NB4 (cell line): ENCODE measurements around the gene NDST1.

Experiments used
- DNase-seq: peaks from one replicate; pipeline ENCODE4 v3.0.0; 2010; ENCODE audit warnings: low read depth
- H3K4me3 ChIP-seq: one replicate; pipeline ENCODE4 v1.5.1; 2011; ENCODE audit warnings: mild to moderate bottlenecking, low read depth, low read length, moderate library complexity
- CTCF ChIP-seq: IDR thresholded peaks from one replicate; pipeline ENCODE4 v1.5.1; 2012; ENCODE audit warnings: low read depth, low read length
- MAX ChIP-seq: IDR thresholded peaks from 2 replicates; pipeline ENCODE4 v1.6.1; 2011; ENCODE audit warnings: low read depth, low read length
- MYC ChIP-seq: IDR thresholded peaks from 2 replicates; pipeline ENCODE4 v1.6.1; 2011; ENCODE audit warnings: low read depth, low read length
- POLR2A ChIP-seq: IDR thresholded peaks from 2 replicates; pipeline ENCODE4 v1.6.1; 2011; ENCODE audit warnings: mild to moderate bottlenecking; ENCODE audit not compliant: insufficient read length; ENCODE audit errors: extremely low read depth

The NDST1 gene

DNA sequence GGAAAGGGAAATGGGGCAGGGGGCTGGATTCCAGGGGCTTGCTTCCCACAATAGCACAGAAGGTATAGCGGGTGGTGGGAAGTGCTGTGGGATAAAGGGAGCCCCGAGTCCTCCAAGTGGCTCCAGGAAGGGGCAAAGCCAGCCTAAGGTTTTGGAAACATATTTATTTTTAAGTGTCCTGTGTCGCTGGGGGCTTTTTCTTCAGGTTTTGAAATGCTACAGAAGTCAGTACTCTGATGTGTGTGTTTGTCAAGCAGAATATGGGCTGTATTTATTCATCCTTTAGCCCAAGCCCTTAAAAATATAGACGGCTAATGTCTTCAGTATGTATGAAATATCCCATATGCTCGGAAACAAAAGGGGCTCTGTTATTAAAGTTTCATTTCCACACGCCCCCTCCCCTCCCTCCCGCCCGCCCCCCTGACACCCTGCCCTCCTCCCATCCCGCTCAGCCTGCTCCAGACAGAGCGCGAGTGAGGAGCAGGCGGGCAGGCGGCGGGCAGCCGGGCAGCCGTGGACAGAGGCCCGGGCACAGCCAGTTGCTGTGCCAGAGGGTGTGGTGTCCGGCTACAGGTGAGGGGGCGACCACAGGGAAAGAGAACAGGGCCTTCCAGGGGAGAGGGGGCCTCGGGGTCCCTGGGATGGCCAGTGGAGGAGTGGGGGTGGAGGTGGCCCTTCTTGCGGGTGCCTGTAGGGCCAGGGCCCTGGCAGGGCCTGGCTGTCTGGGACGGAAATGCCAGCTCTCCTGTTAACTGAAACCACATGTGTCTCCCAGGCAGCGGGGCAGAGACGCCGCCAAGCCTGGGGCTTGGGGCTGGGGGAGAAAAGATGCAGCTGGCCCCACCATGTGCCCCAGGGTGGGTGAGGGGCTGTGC is 92.9 kb downstream of the NDST1 start:
- TF ChIP-seq POLR2A, result no peak
- no peak for TF ChIP-seq CTCF
- TF ChIP-seq MYC, result no peak
- no peak for TF ChIP-seq MAX
- no peak overlapping the region for H3K4me3 ChIP-seq
- DNase-seq, result no peak

DNA sequence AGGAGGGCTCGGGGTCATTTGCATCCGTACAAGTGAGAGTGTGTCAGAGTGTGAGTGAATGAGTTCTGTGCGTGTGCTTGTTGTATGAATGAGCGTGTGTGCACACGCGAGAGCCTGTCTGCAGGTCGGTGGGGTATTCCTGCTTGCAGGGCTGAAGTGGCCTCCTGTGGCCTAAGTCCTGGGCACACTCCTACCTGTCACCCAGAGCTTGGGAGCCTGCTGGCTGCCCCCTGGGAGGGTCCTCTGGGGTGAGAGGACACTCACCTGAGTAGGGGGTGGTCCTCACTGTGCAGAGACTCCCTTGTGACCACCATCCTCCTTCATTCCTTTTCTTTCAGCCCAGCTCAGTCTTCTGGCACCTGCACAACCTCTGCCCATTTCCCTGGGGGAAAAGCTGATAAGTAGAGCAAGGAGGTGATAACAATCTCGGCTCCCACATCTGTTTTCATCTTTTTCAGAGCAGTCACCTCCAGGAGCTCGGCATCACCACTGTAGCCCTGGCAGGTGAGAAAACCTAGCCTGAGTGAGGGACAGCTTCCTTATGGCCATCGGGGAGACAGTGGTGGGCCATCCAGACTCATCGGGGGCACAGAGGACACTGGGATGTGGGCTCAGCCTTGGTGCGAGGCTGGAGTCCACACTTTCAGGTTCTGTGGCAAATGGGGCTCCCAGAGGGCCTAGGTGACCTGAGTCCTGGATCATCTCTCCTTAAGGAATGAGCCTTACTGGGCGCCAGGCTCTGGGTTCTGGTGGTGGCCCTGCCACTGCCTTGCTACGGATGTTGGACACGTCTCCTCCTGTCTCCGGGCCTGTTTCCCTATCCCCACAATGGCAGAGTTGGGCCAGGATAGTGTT is 93.8 kb downstream of the NDST1 start:
- TF ChIP-seq MYC, result no peak
- no peak for TF ChIP-seq MAX
- TF ChIP-seq POLR2A, result no peak
- TF ChIP-seq CTCF, result no peak

DNA sequence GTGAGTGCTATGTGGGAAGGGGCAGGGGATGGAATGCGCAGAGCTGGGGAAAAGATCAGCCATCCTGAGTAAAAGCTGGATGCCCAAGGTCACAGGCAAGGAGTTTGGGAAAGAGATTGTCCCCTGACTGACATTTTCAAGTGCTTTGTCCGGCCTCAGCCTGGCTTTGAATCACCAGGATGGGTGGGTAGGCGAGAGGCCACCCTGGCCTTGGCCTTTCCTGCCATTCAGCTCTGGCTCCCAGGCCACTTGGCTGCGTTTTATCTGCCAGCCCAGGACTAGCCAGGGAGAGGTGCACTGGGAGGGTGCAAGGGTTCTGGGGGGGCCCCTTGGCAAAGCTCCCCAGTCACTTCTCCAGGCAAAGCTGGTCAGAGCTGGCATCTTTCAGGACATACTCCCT is 95.1 kb downstream of the NDST1 start:
- TF ChIP-seq CTCF, result no peak
- TF ChIP-seq MYC, result no peak
- no peak for TF ChIP-seq MAX
- TF ChIP-seq POLR2A, result no peak
- no peak for DNase-seq
- no peak overlapping the region for H3K4me3 ChIP-seq

More for the DNA sequence above, 93.8 kb downstream of the NDST1 start:
- H3K4me3 ChIP-seq, result no peak overlapping the region
- no peak for DNase-seq

- no peak for DNase-seq
- no peak overlapping the region for H3K4me3 ChIP-seq
- TF ChIP-seq POLR2A (no peak), CTCF (no peak), MYC (no peak), MAX (no peak)
Measured at GRCh38 chr5:150603491-150603890, 95.6 kb downstream of the NDST1 start.

- no peak overlapping the region for H3K4me3 ChIP-seq
- TF ChIP-seq CTCF, result no peak
- no peak for TF ChIP-seq MAX
- TF ChIP-seq MYC, result no peak
- no peak for TF ChIP-seq POLR2A
- DNase-seq, result no peak
Measured at GRCh38 chr5:150604010-150604409, 96.1 kb downstream of the NDST1 start.
